Spleen (tissue), 7 donors: ENCODE results near the gene SOAT2.

ENCODE experiments used
- CTCF ChIP-seq, 11 experiments: fragments of 200-600 bp in 7 of 11; fragments of 450-650 bp in 4 of 11; sonication (generic) in 4 of 11; IDR thresholded peaks in 8 of 11; conservative IDR thresholded peaks in 3 of 11; 1 replicate in 7 of 11; 2 replicates in 4 of 11; pipeline versions ENCODE4 v1.4.0 to v1.8.0; 2016 to 2021; ENCODE audit warnings: antibody characterized with exemption in 11 of 11, inconsistent platforms in 4 of 11, mild to moderate bottlenecking in 1 of 11
- POLR2A ChIP-seq, 3 donors: fragments of 450-650 bp; IDR thresholded peaks; one replicate each; pipeline ENCODE4 v1.5.1; 2017; ENCODE audit warnings: antibody characterized with exemption in 3 of 3, mild to moderate bottlenecking in 1 of 3
- donor health status: DM: no; HTN: no; CAD: no; lungs with moderate emphysema.
- donor health status: DM: no; HTN: no; CAD: no.
- donor health status: DM: no; HTN: no; CAD: no.

GRCh38 chr12:53068811-53069585 lies 34.3 kb upstream of the SOAT2 start:
- TF ChIP-seq CTCF (IDR thresholded peaks at IDR 0.05 in 8 of 11, conservative IDR thresholded peaks at IDR 0.05 in 3 of 11) (no peak), POLR2A (IDR thresholded peaks at IDR 0.05) (no peak)
